ENCODE measurements around the gene FSTL5. TPM values are rescaled to one million over a fixed set of nuclear protein-coding genes. Genes with fewer than 3 reads are reported as not detected.
"Not testable (repeated sequence)": the region's sequence is repeated elsewhere in the genome, so short reads cannot be mapped to it uniquely, and the experiment has no call there.

FSTL5 gene
- total RNA-seq (ENCODE audit: insufficient read depth, low replicate concordance), result 2.4 TPM

DNA sequence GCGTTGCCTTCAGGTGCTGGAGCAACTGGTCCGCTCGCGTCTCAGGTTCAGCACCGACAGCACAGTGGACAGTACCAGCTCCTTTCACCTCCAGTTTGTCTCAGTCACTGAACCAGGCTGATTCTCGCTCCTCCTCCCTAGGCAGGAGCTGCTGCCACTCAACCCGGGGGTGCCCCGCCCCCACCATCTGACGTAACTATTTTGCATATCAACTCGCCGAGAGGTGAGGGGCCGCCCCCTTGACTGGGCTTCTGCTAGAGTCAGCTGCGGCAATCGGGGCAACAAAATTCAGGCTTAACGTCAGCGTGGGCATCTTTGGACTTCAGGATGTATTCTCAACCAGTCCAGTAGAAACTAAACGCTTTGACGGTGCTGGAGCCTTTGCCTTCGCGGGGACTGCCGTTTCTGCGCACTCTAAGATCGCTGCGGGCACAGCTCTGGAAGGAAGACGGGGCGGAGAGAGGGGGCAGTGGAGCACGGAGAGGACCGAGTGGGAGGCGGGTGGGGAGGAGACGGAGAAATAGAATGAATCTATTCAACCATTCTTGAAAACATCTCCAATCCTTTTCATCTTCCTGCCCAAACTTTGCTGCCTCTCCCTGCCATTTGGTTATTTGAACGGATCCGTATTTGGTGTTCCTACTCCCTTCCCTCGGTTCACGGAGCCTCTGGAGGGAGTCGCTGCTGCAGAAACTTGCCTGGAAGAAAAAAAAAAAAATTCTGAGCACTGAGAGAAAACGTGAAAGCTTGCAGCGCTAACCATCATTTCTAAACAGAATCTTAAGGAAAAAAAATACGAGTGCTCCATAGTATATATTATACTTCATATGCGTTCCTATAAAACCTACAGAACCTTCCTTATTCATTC lies at the start of gene FSTL5:
Gene FSTL5 (minus strand): TSS at position 109 of the 868 bp plus-strand sequence. CDS start 52,604 bp downstream, outside the sequence.
- peak; percentile 73 for DNase-seq (ENCODE audit: low spot score)

DNA sequence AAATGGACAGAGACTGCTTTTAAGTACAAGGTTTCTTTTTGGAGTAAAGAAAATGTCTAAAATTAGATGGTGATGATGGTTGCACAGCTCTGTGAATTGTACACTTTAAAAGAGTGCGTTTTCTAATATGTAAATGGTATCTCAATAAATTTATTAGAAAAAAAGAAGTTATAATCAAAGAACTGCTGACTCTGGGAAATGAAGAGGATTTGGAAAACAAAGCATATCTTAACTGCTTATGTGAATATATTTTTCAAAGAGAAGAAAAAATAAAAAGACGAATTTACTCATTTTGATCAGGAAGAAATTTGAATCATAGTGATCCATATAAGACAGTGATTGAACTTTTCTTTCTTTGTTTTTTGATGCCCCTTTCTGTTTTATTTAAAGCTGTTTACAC lies 45.9 kb upstream of the FSTL5 start:
- DNase-seq (ENCODE audit: low spot score), result no peak

DNA sequence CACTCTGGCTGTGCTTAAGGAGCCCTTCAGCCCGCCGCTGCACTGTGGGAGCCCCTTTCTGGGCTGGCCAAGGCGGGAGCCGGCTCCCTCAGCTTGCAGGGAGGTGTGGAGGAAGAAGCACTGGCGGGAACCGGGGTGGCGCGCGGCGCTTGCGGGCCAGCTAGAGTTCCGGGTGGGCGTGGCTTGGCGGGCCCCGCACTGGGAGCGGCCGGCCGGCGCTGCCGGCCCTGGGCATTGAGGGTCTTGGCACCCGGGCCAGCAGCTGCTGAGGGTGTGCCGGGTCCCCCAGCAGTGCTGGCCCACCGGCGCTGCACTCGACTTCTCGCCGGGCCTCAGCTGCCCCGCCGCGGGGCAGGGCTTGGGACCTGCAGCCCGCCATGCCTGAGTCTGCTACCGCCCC lies 39.7 kb upstream of the FSTL5 start:
- not testable (repeated sequence) for DNase-seq (ENCODE audit: low spot score)

DNA sequence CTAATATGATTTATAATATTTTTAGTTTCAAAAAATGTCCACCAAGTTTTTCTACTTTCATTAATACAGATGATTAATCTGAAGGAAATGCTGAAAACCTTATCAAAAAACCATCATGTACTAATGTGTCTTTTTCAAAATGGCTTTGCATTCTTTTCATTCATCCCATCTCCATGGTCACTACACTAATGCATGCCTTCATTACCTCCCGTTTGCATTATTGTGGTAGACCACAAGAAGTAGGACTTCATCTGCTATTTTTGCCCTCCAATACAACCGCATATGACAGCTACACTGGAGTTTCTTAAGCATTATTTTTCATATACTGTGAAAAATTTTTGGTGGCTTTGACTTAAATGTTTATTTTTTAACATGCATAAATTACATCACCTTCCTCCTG lies 37.9 kb upstream of the FSTL5 start:
- DNase-seq (ENCODE audit: low spot score), result no peak

DNA sequence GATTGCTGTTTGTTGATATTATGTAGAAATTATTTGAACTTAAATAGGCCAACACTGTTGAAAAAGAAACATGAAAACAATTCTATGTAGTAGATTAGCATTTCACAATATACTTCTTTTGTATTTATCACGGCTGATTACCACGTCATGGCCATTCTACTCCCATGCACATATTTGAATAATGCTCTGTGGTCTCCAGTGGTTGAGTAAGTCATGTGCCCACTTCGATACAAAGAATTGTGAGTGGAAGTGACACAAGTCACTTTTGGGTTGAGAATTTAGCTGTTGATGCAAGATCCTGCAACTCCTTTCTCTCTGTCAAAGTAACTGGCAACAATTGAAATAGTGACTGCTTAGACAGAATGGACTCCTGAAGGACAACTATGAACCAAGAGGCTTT lies 6.7 kb upstream of the FSTL5 start:
- no peak for DNase-seq (ENCODE audit: low spot score)

DNA sequence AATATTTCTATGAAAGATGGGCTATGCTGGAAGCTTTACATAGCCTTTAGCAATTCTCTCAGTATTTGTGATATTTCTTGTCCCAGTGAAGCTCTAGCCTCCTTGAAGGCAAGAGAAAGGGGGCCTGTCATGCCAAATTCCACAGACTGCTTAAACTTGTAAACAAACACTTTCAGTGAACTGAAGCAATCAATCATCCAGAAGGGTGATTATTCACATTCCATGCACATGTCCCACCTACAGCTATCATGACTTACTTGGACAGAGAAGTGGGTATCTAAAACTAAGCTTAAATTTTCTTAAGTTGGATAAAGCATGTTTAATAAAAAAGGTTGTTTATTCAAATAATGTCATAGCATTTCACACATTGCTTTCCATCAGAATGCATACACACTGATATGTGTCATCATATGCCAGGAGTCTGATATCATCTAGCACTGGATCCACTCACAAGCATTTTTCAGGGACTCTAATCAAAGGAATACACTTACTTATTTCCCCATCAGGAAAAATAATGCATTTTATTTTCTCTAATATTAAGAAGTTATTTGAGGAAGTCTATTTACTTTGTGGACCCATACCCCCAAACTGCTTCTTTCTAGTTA lies 1.2 kb upstream of the FSTL5 start:
- DNase-seq (ENCODE audit: low spot score), result no peak

DNA sequence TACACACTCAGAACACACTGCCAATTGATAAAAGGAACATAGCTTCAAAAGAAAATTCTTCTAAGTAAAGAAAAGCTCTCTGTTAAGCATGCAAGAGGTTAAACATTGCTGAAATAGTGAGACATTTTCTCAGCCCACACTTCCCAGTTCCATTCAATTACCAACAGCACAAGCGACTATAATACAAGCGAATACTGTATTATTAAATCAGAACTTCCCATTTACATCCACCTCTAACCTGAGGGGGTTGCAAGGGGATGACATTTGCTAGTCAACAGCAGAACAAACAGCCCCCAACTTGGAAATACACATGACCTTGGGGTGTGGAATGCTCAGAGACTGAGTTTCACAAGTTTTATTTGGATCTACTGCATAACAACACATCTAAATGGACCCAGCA lies 1.1 kb downstream of the FSTL5 start:
- DNase-seq (ENCODE audit: low spot score), result no peak

DNA sequence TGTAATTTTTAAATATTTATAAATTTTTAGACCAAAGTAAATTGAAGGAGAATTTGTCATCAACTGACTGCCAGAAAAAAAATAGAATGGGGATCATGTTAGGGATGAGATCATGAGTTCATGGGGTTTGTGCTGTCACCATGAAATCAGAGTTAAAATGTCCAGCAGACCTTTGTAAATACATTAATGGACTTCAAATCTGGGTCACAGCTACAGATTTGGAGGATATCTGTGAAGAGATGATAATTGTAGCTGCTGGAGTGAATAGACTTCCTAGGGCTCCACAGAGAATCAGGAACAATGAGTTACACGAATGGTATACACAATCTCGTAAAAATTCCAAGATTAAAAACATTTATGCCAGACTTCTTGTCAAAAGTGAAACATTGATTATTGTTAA lies 6.6 kb downstream of the FSTL5 start:
- DNase-seq (ENCODE audit: low spot score), result no peak

DNA sequence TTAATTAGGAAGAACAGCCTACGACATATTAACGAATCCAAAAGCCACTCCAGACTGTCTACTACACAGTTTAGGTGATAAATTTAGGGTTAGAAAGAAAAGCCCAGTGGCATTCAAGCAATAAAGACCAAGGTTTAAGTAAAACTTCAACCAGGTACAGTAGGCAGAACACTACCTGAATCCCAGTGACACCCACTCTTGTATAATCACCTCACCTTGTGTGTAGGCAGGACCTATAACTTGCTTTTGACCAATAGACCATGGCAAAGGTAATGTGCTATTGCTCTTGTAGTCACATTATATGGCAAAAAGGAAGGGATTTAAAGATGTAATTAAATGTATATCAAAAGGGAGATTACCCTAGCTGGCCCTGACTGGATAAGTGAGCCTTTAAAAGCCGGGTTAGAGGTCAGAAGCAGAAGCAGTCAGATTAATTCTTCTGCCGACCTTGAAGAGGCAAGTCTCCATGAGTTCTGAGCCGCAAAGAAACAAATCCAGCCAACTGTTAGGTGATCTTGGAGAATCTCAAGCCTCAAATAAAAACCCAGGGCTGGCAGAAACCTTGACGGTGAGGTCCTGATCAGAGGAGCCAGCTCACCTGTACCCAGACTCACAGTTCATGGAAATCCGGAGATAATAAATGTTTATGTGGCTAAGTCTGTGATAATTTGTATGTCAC lies 8.8 kb downstream of the FSTL5 start:
- DNase-seq (ENCODE audit: low spot score), result no peak

DNA sequence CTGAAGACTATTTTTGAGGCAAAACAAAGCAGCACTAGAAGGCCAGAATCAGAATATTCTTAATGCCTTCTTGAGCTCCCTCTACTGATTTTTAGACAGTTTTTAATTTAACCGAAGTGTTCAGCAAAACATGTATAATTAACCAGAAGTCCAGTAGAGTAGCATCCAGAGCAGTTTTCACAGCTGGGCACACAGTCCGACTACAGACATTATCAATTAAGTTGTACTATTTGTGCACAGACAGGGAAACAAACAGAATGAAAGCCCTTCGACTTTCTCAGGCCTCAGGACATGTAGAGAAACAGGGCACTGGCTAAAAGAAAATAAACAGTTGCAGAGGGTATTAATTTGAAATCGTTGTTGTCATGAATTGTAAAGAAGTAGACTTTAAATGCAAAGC lies 11.9 kb downstream of the FSTL5 start:
- DNase-seq (ENCODE audit: low spot score), result no peak

DNA sequence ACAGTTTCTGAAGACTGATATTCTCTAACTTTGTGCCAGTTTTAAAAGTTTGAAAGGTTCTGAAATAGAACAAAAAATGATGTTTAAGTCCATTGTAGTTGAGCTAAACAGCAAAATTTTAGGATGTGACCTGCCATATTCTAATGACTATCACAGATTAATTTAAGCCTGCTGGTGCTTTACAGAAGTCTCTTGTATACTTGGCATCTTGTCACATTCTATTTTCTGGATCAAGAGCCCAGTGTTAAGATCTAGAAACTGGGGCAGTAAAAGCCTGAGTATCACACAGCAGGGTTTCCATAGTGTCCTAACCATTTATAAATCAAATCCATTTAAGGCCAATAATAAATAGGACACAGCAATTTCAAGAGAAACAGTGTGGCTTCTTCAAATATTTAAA lies 12.4 kb downstream of the FSTL5 start:
- no peak for DNase-seq (ENCODE audit: low spot score)

DNA sequence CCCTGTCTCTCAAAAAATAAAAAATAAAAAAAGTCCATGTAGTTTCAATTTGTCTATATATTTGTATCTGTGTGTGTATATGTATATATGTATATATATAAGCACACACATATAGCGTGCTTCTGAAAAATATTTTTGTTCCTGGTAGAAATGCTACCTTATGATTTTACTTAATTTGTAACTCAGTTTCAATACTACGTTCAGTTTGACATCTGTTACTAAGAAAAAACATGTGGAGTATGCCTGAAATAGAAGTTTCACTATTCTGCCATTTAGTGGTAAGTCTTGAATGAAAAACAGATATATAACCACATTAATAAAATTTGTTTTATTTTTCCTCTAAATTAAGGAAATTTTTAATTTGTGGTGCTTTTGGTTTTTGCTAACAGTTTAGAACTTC lies 14.2 kb downstream of the FSTL5 start:
- no peak for DNase-seq (ENCODE audit: low spot score)

DNA sequence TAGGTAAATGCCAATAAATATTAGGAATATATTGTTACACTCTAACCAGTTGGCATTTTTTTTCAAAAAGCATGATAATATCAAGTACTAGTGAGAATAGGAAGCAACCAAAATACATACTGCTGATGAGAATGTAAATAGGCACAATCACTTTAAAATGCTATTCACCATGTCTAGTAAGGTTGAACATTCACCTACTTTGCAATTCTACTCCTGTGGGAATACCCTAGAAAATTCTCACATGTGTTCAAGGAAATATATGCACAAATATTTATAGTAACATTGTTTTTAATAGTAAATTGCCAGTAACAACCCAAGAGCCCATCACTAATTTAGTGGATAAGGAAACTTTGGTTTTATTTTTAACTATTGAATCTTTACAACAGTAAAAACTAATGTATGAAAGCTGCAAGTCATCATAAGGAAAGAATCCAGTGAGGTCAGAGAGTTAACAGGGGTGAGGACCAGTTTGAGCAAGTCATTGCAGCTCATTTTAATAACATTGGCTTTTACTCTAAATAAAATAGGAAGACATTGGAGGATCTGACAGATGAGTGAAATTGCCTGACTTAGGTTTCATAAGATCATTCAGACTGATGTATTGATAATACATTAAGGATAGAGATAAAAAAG lies 23.6 kb downstream of the FSTL5 start:
- DNase-seq (ENCODE audit: low spot score), result no peak

DNA sequence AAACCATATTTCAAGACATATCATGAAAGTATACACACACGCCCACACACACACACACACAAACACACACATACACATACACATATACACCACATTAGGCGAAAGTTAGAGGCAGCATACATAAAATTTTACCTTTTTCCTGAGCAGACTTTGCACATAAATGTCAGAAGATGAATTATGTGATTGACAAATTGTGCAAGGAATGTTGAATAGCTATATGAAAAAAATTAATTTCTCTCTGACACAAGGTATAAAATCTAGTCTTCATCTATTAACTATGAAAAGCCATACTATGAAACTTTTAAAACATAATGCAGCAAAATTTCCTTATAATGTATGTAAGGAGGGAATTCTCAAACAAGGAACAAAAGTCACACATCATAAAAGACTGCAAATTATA lies 24.4 kb downstream of the FSTL5 start:
- no peak for DNase-seq (ENCODE audit: low spot score)

DNA sequence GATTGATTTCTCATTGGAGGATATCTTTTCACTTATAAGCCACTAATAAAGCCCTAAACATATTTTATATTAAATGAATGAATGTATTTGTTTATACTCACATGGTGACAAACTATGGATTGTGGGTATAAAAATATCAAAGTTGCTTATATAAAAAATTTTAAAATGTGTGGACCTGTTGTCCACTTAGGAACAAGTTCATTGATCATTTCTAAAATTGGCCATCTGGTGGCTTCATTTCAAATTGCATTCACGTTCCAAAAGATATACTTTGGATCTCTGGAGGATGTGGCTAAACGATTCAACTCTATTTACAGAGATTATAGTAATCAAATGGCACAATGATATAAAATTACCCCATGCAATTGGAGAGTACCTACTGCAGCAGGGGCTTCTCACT lies 32.5 kb downstream of the FSTL5 start:
- no peak for DNase-seq (ENCODE audit: low spot score)

DNA sequence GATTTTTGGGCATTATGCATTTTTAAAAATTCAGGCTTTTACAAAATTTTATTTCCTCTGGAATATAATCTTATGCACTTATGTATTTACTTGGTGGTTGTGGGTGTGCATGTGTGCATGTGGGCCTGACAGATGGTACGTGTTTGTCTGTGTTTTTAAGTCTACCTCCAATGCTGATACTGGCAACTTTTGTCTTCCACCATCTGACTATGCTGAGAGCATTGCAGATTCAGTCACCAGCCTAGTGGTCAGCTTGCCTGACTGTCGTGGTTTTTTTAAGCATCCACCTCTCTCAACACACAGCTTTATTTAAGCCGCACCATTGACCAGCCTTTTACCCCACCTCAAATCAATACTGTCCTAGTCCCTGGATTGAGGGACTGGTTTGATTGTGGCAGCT lies 37.1 kb downstream of the FSTL5 start:
- DNase-seq (ENCODE audit: low spot score), result no peak

DNA sequence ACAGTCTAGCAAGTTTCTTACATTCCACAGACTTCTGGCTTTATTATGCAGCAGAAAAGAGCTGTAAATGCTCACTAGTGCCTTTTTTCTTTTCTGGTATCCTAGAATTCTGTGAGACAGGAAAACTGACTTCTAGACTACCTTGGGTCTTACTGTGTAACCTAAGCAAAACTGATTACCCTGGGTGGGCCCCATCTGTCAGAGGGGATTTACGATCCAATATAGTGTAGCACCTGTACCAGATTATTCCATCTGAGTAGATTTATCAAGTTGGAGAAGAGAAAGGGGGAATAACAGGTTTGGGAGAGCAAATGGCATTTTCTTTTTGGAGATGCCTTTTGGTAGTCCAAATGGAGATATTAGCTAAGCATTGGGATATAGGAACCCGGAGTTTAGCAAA lies 46.7 kb downstream of the FSTL5 start:
- DNase-seq (ENCODE audit: low spot score), result no peak

DNA sequence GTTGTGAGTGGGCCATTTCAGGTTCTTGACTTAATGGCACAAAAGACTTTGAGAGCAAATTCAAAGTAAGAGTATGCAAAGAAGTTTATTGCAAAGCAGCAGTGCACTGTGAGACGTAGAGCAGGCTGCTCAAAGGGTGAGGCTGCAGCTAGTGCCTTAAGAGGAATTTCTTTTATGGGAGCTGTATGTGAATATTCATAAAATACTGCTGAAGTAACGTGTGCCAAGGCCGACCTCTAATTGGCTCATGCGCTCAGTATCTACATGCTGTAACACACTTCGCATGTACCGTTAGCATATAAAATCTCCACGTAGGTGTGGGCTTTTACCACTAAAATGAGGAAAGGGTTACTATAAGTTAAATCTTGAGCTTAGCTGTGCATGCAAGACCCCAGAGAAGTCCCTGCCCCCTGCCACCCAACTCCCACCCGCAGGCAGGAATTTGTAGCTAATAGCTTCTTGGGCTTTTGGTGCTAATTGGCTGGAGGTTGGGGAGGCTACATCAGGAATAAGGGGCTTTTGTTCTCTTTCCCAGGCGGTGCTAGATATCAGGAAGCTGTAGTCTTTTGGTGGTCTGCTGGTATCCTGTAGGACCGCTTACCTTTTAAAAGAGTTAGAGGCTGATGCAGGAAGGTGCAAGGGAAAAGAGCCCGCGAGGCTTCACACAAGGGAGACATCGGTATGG lies 47.6 kb downstream of the FSTL5 start:
- peak; percentile 48 for DNase-seq (ENCODE audit: low spot score)

DNA sequence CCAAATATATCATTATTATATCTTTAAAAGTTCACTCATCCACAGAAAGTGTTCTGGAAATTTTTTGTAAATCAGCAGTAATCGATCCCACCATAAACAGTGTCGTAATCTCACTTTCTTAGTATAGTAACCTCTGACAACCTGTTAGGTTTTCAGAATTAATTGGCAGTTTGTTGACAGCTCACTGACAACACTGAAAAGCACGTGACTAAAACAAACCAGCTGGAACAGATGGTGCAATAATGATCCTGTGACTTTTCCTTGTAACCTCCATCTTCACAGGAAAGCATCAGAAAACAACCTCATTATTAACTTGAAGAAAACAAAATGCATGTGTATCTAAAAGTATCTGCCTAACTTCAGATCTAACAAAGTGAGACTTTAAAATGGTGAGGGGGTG lies 48.5 kb downstream of the FSTL5 start:
- no peak for DNase-seq (ENCODE audit: low spot score)

DNA sequence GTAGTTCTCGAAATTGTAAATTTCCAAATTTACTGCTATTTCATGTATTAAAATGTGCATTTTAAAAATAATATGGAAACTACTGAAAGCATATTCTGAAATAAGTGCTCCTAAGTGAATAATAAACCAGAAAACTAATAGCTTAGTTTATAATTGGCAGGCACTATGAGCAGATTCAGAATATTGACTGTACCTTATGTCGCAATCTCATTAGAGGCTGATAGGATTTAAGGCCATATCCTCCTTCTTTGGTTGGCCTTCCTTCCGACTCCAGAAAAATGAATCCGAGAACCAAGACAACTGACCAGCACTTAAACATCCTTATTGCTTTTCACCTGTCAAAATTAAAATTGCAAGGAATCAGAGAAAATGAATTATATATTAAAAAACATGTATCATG lies 52.7 kb downstream of the FSTL5 start:
- no peak for DNase-seq (ENCODE audit: low spot score)

DNA sequence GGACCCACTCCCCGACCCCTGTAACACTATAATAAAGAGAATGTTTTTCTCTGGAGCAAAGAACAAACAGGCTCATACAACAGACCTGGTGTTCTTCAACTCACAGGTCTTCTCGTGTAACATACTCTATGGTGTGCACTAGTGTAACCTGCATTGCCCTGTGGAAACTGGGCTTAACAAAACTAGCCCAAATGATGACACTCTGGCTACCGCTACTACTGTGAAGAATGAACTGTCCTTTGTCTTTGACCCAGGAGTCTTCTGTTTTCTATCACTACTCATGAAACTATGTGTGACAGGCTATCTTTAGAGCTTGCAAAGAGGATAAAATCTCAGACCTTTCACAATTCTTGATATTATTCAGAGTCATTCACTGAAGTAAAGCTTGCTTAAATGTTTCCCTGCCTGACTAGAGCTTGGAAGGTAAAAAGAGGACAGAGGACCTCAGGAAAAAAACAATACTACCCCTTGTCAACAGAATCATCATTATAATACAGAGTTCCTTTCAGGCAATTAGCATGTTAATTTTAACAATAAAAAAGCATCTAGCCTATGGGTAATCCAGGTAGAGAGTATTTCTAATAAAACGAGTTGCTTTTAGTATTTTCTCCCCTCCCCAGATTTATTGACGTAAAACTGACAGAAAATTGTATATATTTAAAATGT lies 59.2 kb downstream of the FSTL5 start:
- DNase-seq (ENCODE audit: low spot score), result no peak
